OCI-LY7 (cell line): ENCODE data around the gene NLGN1.

Experiments
- CTCF ChIP-seq: fragments of 200-600 bp; sonication (generic); conservative IDR thresholded peaks from 2 replicates; pipeline ENCODE4 v1.5.1; 2014; ENCODE audit warnings: mild to moderate bottlenecking, antibody characterized with exemption, low read length, moderate library complexity, mixed read lengths
- EZH2phosphoT487 ChIP-seq: fragments of 200-600 bp; sonication (generic); IDR thresholded peaks from 2 replicates; pipeline ENCODE4 v1.6.1; 2018; ENCODE audit warnings: low read depth, borderline replicate concordance, mild to moderate bottlenecking, mixed run types, antibody characterized with exemption, low read length, moderate library complexity, mixed read lengths

DNA sequence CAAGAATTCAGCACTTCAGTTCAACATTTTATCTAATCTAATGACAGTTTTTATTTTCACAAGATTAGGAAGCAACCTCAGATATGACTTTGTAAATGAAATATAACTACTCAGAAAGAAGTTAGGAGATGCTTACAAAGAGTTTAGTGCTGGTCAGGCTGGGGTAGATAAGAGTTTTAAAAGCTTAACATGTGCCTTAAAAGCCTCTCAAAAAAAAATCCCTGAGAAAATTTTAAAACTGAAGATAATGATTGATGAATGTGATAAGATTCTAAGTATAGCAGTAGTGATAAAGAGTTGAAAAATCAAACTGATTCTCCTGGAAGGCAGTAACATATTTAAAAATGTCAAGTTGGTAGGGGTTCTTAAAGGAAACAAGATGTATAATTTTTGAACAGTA lies 478.2 kb downstream of the NLGN1 start:
- TF ChIP-seq CTCF, result no peak
- TF ChIP-seq EZH2phosphoT487, result no peak
